GM12878 (cell line): ENCODE data around the gene PRKCB.

Source experiments
- BCL11A ChIP-seq: IDR thresholded peaks from 2 replicates; pipeline ENCODE4 v1.6.1; 2011; ENCODE audit warnings: low read depth, low read length
- CBFB ChIP-seq: IDR thresholded peaks from 2 replicates; pipeline ENCODE4 v1.6.1; 2016; ENCODE audit warnings: antibody characterized with exemption, low read depth
- CHD1 ChIP-seq: IDR thresholded peaks from 2 replicates; pipeline ENCODE4 v1.6.1; 2012; ENCODE audit warnings: low read depth, low read length, improper control_type of control experiment
- CHD4 ChIP-seq: fragments of 200-600 bp; sonication (generic); IDR thresholded peaks from 2 replicates; pipeline ENCODE4 v1.6.1; 2016; ENCODE audit warnings: mild to moderate bottlenecking
- CTCF ChIP-seq, 3 experiments: IDR thresholded peaks in 2 of 3; conservative IDR thresholded peaks in 1 of 3; 2 replicates each; pipeline ENCODE4 v1.5.1; 2011; ENCODE audit warnings: low read depth in 3 of 3, low read length in 3 of 3, mild to moderate bottlenecking in 3 of 3, control low read depth in 2 of 3, moderate library complexity in 2 of 3, inconsistent platforms in 1 of 3, mixed read lengths in 1 of 3; ENCODE audit not compliant: control insufficient read depth in 2 of 3, insufficient read depth in 1 of 3; ENCODE audit errors: extremely low read depth in 1 of 3
- EP300 ChIP-seq, 2 experiments: fragments of 150-350 bp in 1 of 2; IDR thresholded peaks; 2 replicates each; pipeline ENCODE4 v1.6.1; 2011 to 2012; ENCODE audit warnings: low read depth in 2 of 2, low read length in 2 of 2, borderline replicate concordance in 1 of 2, improper control_type of control experiment in 1 of 2, inconsistent platforms in 1 of 2; ENCODE audit not compliant: control insufficient read depth in 1 of 2
- POLR2A ChIP-seq: IDR thresholded peaks from 2 replicates; pipeline ENCODE4 v1.6.1; 2011; ENCODE audit warnings: low read depth, mild to moderate bottlenecking, low read length
- PRDM15 ChIP-seq: fragments of 450-650 bp; formaldehyde crosslinking; IDR thresholded peaks from 2 replicates; pipeline ENCODE4 v1.4.0; 2020; ENCODE audit warnings: mild to moderate bottlenecking, moderate library complexity
- SMAD1 ChIP-seq: fragments of 450-650 bp; IDR thresholded peaks from 2 replicates; pipeline ENCODE4 v1.6.1; 2018; ENCODE audit warnings: mild to moderate bottlenecking, low read depth; ENCODE audit not compliant: partially characterized antibody
- USF2 ChIP-seq: IDR thresholded peaks from 2 replicates; pipeline ENCODE4 v1.6.1; 2011; ENCODE audit warnings: low read depth, low read length, improper control_type of control experiment, borderline replicate concordance
- ZNF207 ChIP-seq: fragments of 450-650 bp; IDR thresholded peaks from 2 replicates; pipeline ENCODE4 v1.6.1; 2014; ENCODE audit warnings: antibody characterized with exemption, mild to moderate bottlenecking, borderline replicate concordance
- ZNF274 ChIP-seq: IDR thresholded peaks from one replicate; pipeline ENCODE4 v1.8.0; 2011; ENCODE audit not compliant: insufficient read length, insufficient read depth

- TF ChIP-seq ZNF274 (no peak), CTCF (IDR thresholded peaks at IDR 0.05 in 2 of 3, conservative IDR thresholded peaks at IDR 0.05 in 1 of 3; ENCODE audit: control insufficient read depth in 2 of 3, extremely low read depth in 1 of 3, insufficient read depth in 1 of 3, low read depth in 3 of 3, low read length in 3 of 3) (no peak), CBFB (no peak), SMAD1 (no peak), USF2 (no peak), POLR2A (no peak), EP300 (IDR thresholded peaks at IDR 0.05; ENCODE audit: borderline replicate concordance in 1 of 2, control insufficient read depth in 1 of 2, low read depth in 2 of 2, low read length in 2 of 2) (no peak), PRDM15 (no peak), BCL11A (no peak), CHD1 (no peak), CHD4 (no peak), ZNF207 (no peak)
Measured at GRCh38 chr16:23952971-23953300, 117.2 kb downstream of the PRKCB start.
